ENCODE data around the gene LRRC3C.
A peak's percentile ranks its signal among the peaks of the same experiment; 100 is the strongest.

The LRRC3C gene

DNA sequence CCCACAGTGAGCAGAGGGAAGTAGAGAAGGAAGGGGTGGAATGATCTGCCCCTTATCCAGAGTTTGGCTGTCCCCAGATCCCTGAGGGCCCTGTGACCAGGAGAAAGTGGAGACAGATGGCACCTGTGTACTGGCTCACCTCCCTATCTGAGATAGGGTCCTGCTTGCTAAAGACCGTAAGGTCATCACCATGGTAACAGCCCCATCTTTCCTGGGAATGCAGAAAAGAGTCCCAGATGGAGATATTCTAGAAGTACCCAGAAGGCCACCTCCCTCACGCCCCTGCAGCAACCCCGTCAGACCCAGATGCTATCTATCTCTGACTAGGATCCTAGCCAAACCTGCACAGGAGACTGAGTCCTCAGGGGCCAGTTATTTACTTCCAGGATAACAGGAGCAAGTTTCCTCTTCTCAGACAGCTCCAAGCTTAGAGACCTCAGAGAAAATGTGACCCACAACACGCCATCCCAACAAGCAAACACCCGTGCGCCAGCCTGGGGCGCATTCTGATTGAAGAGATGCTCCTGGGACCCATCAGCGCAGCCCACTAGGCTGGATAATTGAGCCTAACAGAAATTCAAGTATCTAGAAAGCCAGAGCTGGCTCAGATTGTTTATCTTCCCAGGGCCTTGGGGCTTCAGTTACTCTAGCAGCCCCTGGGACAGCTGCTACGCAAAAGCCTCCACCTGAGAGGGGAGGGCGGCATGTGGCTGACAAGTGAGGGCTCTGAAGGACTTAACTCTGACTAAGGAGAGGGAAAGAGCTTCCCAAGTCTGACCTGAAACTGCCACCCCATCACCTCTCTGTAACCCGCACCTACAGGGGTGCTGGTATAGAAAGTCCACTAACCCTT lies 2.0 kb upstream of the LRRC3C start:
- H3K9ac ChIP-seq (ENCODE audit: low read length), result peak overlapping the region; percentile 89
- peaks cover 34% of the 10 kb centered on the region for H3K36me3 ChIP-seq (ENCODE audit: control insufficient read depth, insufficient read depth, low read length, severe bottlenecking)

DNA sequence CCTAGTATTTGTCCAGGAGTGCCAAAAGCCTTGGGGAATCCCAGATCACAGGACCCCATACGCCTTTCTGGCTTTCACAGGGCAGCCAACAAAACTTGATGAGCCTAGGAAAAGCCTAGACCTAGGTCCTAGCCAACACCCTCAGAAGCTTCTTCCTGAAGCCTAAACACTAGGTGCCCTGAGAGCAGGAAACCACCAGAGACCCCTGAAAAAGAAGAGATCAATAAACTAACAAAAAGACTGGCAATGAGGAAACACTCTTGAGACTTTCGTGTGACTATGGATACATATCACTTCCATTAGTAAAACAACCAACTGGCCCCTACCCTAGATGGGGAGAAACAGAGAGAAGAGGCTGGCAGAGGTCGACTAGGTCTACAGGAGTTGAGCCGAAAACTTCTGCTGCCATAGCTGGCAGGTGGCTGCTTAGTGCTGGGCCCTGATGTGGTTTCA lies 1.4 kb upstream of the LRRC3C start:
- peak overlapping the region; percentile 89 for H3K9ac ChIP-seq (ENCODE audit: low read length)
- DNase-seq (ENCODE audit: low read depth), result no peak
- H3K9me3 ChIP-seq (ENCODE audit: control insufficient read depth, low read length), result no peaks in the 10 kb centered on the region
- peaks cover 68% of the 10 kb centered on the region for H3K4me1 ChIP-seq (ENCODE audit: control insufficient read depth, insufficient read depth, low read length)
- peaks cover 29% of the 10 kb centered on the region for H3K36me3 ChIP-seq (ENCODE audit: control insufficient read depth, insufficient read depth, low read length, severe bottlenecking)
- peak overlapping the region; percentile 94 for H3K4me3 ChIP-seq (ENCODE audit: low read length)
- no peaks in the 10 kb centered on the region for H3K27me3 ChIP-seq (replicated peaks; ENCODE audit: control insufficient read depth, insufficient read depth, low read length)

More for the DNA sequence above, 2.0 kb upstream of the LRRC3C start:
- DNase-seq (ENCODE audit: low read depth), result no peak
- Histone ChIP-seq H3K27me3 (replicated peaks; ENCODE audit: control insufficient read depth, insufficient read depth, low read length) (no peaks in the 10 kb centered on the region), H3K9me3 (ENCODE audit: control insufficient read depth, low read length) (no peaks in the 10 kb centered on the region), H3K4me3 (ENCODE audit: low read length) (peak overlapping the region; percentile 94), H3K4me1 (ENCODE audit: control insufficient read depth, insufficient read depth, low read length) (peaks cover 68% of the 10 kb centered on the region)

DNA sequence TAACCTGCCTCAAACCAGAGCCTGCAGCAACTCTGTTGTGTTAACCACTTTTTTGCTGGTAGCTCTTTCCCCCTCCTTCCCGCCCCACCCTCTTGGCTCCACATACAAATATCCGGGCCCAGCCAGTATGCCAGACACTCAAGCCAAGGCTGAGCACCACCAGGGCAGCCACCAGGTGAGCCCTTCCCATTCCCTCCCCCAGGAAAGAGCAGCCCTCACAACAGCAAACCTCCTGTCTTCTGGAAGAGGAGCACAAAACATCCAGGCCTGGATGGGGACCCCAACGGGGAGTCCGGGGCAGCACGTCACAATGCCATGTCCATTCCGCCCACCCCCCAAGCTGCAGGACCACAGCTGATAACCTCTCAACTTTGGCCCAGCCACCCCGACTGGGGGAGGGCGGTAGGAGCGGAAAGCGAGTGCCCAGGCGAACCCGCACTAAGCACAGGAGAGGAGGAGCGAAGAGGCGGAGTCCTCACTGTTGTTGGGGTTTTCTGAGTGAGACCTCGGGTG lies 888 bp upstream of the LRRC3C start:
- H3K27me3 ChIP-seq (replicated peaks; ENCODE audit: control insufficient read depth, insufficient read depth, low read length), result no peaks in the 10 kb centered on the region
- H3K4me1 ChIP-seq (ENCODE audit: control insufficient read depth, insufficient read depth, low read length), result peaks cover 65% of the 10 kb centered on the region
- H3K9me3 ChIP-seq (ENCODE audit: control insufficient read depth, low read length), result no peaks in the 10 kb centered on the region
- H3K4me3 ChIP-seq (ENCODE audit: low read length), result peak overlapping the region; percentile 94
- H3K9ac ChIP-seq (ENCODE audit: low read length), result peak overlapping the region; percentile 89
- peaks cover 25% of the 10 kb centered on the region for H3K36me3 ChIP-seq (ENCODE audit: control insufficient read depth, insufficient read depth, low read length, severe bottlenecking)
- peak; percentile 61 for DNase-seq (ENCODE audit: low read depth)

DNA sequence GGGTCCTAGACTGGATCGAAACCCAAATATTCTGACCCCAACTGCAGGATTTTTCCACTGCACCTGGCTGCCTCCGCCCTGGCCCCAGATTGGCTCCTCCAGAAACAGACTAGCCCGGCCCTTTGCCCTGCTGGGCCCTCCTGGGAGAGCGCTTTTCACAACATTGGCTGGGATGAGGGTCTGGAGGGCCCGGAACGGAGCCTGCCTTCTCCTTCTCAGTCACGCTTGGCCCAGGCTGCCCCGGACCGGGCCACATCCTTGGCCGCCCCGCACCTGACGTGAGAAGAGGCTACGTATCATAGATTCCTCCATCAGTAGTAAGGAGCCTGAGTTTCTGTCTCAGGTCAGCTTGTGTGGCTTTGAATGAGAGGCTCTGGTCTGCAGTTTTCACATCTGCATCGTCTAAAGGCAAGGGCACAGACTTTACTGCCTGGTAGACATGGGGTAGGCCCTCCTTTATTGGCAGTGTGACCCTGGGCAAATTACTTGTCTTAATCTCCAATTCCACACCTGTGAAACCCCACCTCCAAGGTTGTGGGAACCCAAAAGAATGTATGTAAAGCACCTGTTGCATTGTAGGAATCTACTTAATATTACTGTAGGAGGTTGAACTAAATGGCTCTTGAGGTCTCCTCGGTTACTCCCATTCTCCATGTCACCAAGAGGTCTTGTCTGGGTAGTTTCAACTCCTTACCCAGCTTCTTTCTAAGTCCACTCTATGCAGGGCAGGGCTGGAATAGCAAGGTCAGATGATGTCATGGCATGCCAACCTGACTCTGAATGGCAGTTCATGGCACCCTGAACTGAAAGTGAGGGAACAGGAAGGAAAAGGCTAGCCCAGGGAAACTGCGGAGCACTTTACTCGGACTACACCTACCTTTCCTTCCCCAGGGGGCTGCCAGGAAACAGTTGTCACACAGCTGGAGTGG lies 661 bp downstream of the LRRC3C start:
- Histone ChIP-seq H3K9ac (ENCODE audit: low read length) (peak overlapping the region; percentile 89), H3K36me3 (ENCODE audit: control insufficient read depth, insufficient read depth, low read length, severe bottlenecking) (peaks cover 9% of the 10 kb centered on the region), H3K4me3 (ENCODE audit: low read length) (peak overlapping the region; percentile 94), H3K9me3 (ENCODE audit: control insufficient read depth, low read length) (no peaks in the 10 kb centered on the region), H3K4me1 (ENCODE audit: control insufficient read depth, insufficient read depth, low read length) (peaks cover 59% of the 10 kb centered on the region), H3K27me3 (replicated peaks; ENCODE audit: control insufficient read depth, insufficient read depth, low read length) (no peaks in the 10 kb centered on the region)
- DNase-seq (ENCODE audit: low read depth), result no peak

DNA sequence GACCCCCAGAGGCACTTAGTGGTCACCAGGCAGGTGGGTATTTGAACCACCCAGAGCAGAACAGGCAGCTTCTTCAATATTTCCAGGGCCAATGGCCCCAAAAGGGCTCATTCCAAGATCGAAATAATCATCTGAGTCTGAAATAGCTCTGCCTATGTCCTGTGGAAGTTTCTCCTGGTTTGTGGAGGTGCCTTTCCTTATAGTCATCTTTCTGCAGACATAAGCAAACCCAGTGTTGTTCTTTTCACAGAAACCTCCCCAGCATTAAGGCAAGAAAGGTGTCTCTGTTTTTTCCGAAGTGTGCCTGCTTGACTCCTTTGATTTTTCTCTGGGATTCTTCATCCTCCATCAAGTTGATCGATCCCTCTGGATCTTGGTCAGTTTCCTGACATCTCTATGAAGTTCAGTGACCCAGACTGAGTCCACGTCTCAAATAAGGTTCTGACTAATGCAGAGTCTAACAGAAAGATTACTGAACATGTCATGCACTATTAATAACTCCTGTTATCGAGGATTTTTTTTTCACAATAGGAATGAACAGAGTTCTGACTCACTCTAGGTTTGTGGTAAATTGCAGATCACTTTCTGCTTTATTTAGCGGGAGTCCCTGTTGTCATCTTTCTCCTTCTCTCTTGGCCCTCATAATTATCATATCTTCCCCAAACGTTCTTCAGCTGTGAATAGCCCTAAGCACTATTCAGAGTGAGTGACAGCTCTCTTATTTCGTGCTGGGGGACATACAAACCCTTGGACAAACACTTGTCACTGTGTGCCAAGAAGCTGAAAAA lies 1.5 kb downstream of the LRRC3C start:
- DNase-seq (ENCODE audit: low read depth), result peak; percentile 75
- H3K4me3 ChIP-seq (ENCODE audit: low read length), result peak overlapping the region; percentile 18
- H3K4me1 ChIP-seq (ENCODE audit: control insufficient read depth, insufficient read depth, low read length), result peaks cover 51% of the 10 kb centered on the region
- H3K36me3 ChIP-seq (ENCODE audit: control insufficient read depth, insufficient read depth, low read length, severe bottlenecking), result peaks cover under 1% of the 10 kb centered on the region
- peak overlapping the region; percentile 50 for H3K9ac ChIP-seq (ENCODE audit: low read length)
- H3K9me3 ChIP-seq (ENCODE audit: control insufficient read depth, low read length), result no peaks in the 10 kb centered on the region
- no peaks in the 10 kb centered on the region for H3K27me3 ChIP-seq (replicated peaks; ENCODE audit: control insufficient read depth, insufficient read depth, low read length)

DNA sequence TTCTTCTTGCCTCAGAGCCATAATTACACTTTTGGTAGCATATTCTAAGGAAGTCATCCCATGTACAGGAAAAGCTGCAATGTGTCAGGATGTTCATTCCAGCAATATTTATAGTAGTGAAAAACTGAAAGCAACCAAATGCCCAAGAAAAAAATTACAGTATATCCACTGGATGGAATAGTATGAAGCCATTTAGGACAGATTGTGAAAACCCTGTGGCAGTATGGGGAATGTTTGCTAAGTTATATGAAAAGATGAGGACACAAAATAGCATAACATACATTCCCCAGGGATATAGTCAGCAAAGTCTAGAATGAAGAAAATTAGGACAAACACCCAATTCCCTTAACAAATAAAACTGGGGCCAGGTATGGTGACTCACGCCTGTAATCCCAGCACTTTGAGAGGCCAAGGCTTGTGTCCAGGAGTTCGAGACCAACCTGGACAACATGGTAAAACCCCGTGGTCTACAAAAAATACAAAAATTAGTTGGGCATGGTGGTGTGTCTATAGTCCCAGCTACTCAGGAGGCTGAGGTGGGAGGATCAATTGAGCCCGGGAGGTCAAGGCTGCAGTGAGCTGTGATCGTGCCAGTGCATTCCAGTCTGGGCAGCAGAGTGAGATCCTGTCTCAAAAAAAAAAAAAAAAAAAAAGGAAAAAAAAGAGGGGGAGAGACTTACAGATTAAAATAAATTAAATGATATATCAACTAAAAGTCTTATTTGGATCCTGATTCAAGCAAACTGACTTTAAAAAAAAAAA lies 2.3 kb downstream of the LRRC3C start:
- H3K36me3 ChIP-seq (ENCODE audit: control insufficient read depth, insufficient read depth, low read length, severe bottlenecking), result no peaks in the 10 kb centered on the region
- H3K27me3 ChIP-seq (replicated peaks; ENCODE audit: control insufficient read depth, insufficient read depth, low read length), result no peaks in the 10 kb centered on the region
- H3K9ac ChIP-seq (ENCODE audit: low read length), result peak overlapping the region; percentile 50
- H3K4me1 ChIP-seq (ENCODE audit: control insufficient read depth, insufficient read depth, low read length), result peaks cover 43% of the 10 kb centered on the region
- no peaks in the 10 kb centered on the region for H3K9me3 ChIP-seq (ENCODE audit: control insufficient read depth, low read length)
- peak overlapping the region; percentile 8 for H3K4me3 ChIP-seq (ENCODE audit: low read length)
- peak; percentile 66 for DNase-seq (ENCODE audit: low read depth)

DNA sequence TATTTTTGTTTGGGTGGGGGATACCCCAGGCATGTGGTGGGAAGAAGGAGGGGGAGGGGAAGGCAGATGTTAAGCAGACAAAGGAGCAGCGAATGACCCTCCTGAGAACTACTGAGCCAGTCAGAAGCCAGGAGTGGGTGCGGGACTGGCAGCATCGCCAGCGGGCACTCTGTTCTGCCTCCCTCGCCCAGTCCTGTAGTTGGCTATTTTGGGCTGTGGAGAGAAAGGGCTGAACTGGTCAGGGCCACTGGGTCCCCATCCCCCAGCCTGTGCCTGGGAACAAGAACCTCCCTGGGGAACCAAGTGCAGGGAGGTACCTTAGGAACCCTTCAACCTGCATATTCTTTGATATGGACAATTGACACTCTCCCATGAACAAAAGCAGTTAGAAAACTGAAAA lies 6.4 kb downstream of the LRRC3C start:
- Histone ChIP-seq H3K36me3 (ENCODE audit: control insufficient read depth, insufficient read depth, low read length, severe bottlenecking) (no peaks in the 10 kb centered on the region), H3K9ac (ENCODE audit: low read length) (no peak overlapping the region), H3K27me3 (replicated peaks; ENCODE audit: control insufficient read depth, insufficient read depth, low read length) (no peaks in the 10 kb centered on the region), H3K4me3 (ENCODE audit: low read length) (no peak overlapping the region), H3K9me3 (ENCODE audit: control insufficient read depth, low read length) (no peaks in the 10 kb centered on the region), H3K4me1 (ENCODE audit: control insufficient read depth, insufficient read depth, low read length) (peaks cover 12% of the 10 kb centered on the region)
- no peak for DNase-seq (ENCODE audit: low read depth)

DNA sequence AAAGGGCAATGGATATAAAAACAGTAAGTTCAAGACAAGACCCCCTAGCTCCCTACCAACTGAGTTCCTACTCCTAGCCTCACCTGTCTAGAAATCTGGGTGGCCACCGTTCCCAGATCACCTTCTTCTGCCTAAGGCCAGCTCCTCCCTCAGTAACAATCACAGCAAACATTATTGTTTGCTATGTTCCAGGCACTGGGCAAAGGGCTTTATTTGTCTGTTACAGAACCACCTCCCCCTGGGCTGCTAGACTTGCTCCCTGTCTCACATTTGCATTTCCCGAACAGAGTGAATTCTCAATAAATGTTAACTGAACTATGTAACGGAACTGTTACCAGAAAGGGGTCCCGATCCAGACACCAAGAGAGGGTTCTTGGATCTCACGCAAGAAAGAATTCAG lies 6.8 kb downstream of the LRRC3C start:
- Histone ChIP-seq H3K27me3 (replicated peaks; ENCODE audit: control insufficient read depth, insufficient read depth, low read length) (no peaks in the 10 kb centered on the region), H3K9me3 (ENCODE audit: control insufficient read depth, low read length) (no peaks in the 10 kb centered on the region), H3K4me1 (ENCODE audit: control insufficient read depth, insufficient read depth, low read length) (peaks cover 10% of the 10 kb centered on the region), H3K4me3 (ENCODE audit: low read length) (no peak overlapping the region), H3K9ac (ENCODE audit: low read length) (no peak overlapping the region), H3K36me3 (ENCODE audit: control insufficient read depth, insufficient read depth, low read length, severe bottlenecking) (no peaks in the 10 kb centered on the region)
- DNase-seq (ENCODE audit: low read depth), result no peak

DNA sequence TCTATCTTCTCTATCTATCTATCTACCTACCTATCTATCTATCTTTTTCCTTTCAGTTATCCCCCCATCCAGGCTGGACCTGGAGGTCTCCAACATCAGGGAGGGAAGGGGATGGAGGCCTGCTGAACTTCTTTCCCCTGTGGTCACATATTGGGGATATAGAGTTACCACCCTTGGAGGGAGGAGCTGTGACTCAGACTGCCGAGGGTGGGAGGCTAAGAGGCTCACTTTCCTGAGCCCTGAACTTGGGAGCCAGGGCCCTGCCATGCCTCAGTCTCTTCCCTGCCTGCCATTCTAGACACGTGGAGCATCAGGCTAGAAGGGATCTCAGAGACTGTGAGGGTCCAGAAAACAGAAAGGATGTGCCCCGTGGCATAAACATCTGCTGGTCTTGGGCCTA lies 8.4 kb downstream of the LRRC3C start:
- H3K27me3 ChIP-seq (replicated peaks; ENCODE audit: control insufficient read depth, insufficient read depth, low read length), result no peaks in the 10 kb centered on the region
- DNase-seq (ENCODE audit: low read depth), result peak; percentile 27
- no peak overlapping the region for H3K9ac ChIP-seq (ENCODE audit: low read length)
- H3K4me3 ChIP-seq (ENCODE audit: low read length), result no peak overlapping the region
- H3K36me3 ChIP-seq (ENCODE audit: control insufficient read depth, insufficient read depth, low read length, severe bottlenecking), result no peaks in the 10 kb centered on the region
- H3K9me3 ChIP-seq (ENCODE audit: control insufficient read depth, low read length), result no peaks in the 10 kb centered on the region
- peaks cover 10% of the 10 kb centered on the region for H3K4me1 ChIP-seq (ENCODE audit: control insufficient read depth, insufficient read depth, low read length)

DNA sequence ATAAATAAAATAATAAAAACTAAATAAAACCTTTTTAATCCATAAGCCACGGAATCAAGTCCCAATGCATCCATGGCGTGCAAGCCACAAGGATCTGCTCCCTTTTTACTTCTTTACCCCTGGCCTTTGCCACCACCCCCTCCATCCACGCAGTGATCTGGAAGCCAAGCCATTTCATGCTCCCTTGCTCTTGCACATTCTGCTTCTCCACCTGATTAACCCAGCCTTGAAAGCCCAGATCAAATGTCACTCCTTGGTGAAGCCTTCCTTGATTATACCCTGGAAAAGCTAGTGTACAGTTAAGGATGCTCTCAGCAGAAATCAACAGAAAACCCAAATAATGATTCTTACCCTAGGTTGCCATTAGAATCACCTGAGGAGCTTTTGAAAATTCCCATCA lies 9.9 kb downstream of the LRRC3C start:
- DNase-seq (ENCODE audit: low read depth), result no peak
- no peaks in the 10 kb centered on the region for H3K27me3 ChIP-seq (replicated peaks; ENCODE audit: control insufficient read depth, insufficient read depth, low read length)
- no peaks in the 10 kb centered on the region for H3K36me3 ChIP-seq (ENCODE audit: control insufficient read depth, insufficient read depth, low read length, severe bottlenecking)
- H3K9ac ChIP-seq (ENCODE audit: low read length), result no peak overlapping the region
- H3K4me1 ChIP-seq (ENCODE audit: control insufficient read depth, insufficient read depth, low read length), result peaks cover 10% of the 10 kb centered on the region
- H3K9me3 ChIP-seq (ENCODE audit: control insufficient read depth, low read length), result no peaks in the 10 kb centered on the region
- H3K4me3 ChIP-seq (ENCODE audit: low read length), result no peak overlapping the region
